ENCODE data around the gene CACNA1E.

The CACNA1E gene

GRCh38 chr1:181483285-181484195 lies at the start of gene CACNA1E:
Gene CACNA1E, plus strand, starts transcription at chr1:181483517. Its CDS starts 228 bp downstream, at chr1:181483745.
- FAIRE-seq, result no peak

- FAIRE-seq, result no peak
These were observed 49.4 kb upstream of the CACNA1E start for GRCh38 chr1:181433931-181434330.

- no peak for FAIRE-seq
These were observed 45.3 kb upstream of the CACNA1E start for GRCh38 chr1:181438013-181438412.

- no peak for FAIRE-seq
These were observed 42.8 kb upstream of the CACNA1E start for GRCh38 chr1:181440510-181440909.

GRCh38 chr1:181442181-181442525 lies 41.2 kb upstream of the CACNA1E start:
- no peak for FAIRE-seq

GRCh38 chr1:181443231-181443853 lies 40.0 kb upstream of the CACNA1E start:
- FAIRE-seq, result no peak

GRCh38 chr1:181445436-181445835 lies 37.9 kb upstream of the CACNA1E start:
- FAIRE-seq, result no peak

- no peak for FAIRE-seq
These were observed 34.9 kb upstream of the CACNA1E start for GRCh38 chr1:181448461-181448860.

GRCh38 chr1:181451661-181452230 lies 31.6 kb upstream of the CACNA1E start:
- FAIRE-seq, result no peak

GRCh38 chr1:181452746-181453145 lies 30.6 kb upstream of the CACNA1E start:
- FAIRE-seq, result no peak

GRCh38 chr1:181453541-181454201 lies 29.6 kb upstream of the CACNA1E start:
- no peak for FAIRE-seq

GRCh38 chr1:181456551-181456950 lies 26.8 kb upstream of the CACNA1E start:
- FAIRE-seq, result no peak

GRCh38 chr1:181458419-181458818 lies 24.9 kb upstream of the CACNA1E start:
- no peak for FAIRE-seq

GRCh38 chr1:181459067-181459466 lies 24.2 kb upstream of the CACNA1E start:
- no peak for FAIRE-seq

GRCh38 chr1:181469829-181470228 lies 13.5 kb upstream of the CACNA1E start:
- no peak for FAIRE-seq

GRCh38 chr1:181475580-181475979 lies 7.7 kb upstream of the CACNA1E start:
- FAIRE-seq, result no peak

- FAIRE-seq, result no peak
These were observed 6.7 kb upstream of the CACNA1E start for GRCh38 chr1:181476581-181476980.

GRCh38 chr1:181478306-181478705 lies 5.0 kb upstream of the CACNA1E start:
- no peak for FAIRE-seq

GRCh38 chr1:181479137-181479745 lies 4.1 kb upstream of the CACNA1E start:
- FAIRE-seq, result no peak

GRCh38 chr1:181482001-181482430 lies 1.3 kb upstream of the CACNA1E start:
- no peak for FAIRE-seq

GRCh38 chr1:181482521-181483284 lies 614 bp upstream of the CACNA1E start:
- FAIRE-seq, result no peak

GRCh38 chr1:181484821-181485220 lies 1.5 kb downstream of the CACNA1E start:
- FAIRE-seq, result no peak

Data from endometrium (tissue), 2 donors.